ENCODE data around the gene INA. TPM values are rescaled to one million over a fixed set of nuclear protein-coding genes. Genes with fewer than 3 reads are reported as not detected.

Gene INA
- total RNA-seq, 1 experiment from 2014 or later: 14.0 TPM

DNA sequence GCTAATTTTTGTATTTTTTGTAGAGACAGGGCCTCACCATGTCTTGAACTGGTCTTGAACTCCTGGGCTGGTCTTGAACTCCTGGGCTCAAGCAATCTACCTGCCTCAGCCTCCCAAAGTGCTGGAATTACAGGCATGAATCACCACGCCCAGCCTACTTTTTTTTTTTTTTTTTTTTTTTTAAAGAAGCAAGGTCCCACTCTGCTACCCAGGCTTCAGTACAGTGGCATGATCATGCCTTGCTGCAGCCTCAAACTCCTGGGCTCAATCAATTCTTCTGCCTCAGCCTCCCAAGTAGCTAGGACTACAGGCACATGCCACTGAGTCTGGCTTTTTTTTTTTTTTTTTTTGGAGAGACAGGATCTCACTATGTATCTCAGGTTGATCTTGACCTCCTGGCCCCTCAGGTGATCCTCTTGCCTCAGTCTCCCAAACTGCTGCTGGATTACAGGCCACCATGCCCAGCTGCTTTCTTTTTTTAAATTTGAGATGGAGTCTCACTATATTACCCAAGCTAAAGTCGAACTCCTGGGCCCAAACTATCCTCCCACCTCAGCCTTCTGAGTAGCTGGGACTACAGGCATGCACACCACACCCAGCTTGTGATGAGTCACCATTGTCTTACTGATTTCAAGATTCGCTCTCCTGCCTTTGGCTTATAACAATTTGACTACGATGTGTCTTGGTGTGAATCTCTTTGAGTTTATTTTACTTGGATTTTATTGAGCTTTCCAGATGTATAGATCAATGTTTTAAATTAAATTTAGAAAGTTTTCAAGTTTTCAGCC, 22.2 kb upstream of the INA start:
- H4K5ac ChIP-seq (ENCODE audit: insufficient read length, low read depth, low read length): no peak overlapping the region
- no peak overlapping the region for H3K23ac ChIP-seq (ENCODE audit: insufficient read length, low read depth, low read length)
- no peaks in the 10 kb centered on the region for H3K79me2 ChIP-seq (ENCODE audit: insufficient read depth, low read length)
- no peak overlapping the region for H4K91ac ChIP-seq (ENCODE audit: insufficient read length, low read depth, low read length)
- no peak overlapping the region for H2AK5ac ChIP-seq (ENCODE audit: insufficient read length, low read length)
- no peak for DNase-seq
- Mint-ChIP-seq H3K36me3 (ENCODE audit: insufficient read depth in 1 of 3, low read depth in 3 of 3) (peaks cover 8 to 17% (median 14%) of the 10 kb centered on the region in 3 experiments), H3K9me3 (peaks cover 21 to 24% of the 10 kb centered on the region in 2 experiments), H3K4me1 (peaks cover 3 to 5% of the 10 kb centered on the region in 2 experiments; a peak in 1 of 4 replicates), H3K4me3 (no peak overlapping the region), H3K27ac (peak overlapping the region in 2 of 3 experiments; percentile 32 to 66; a peak in 1 of 7 replicates), H3K27me3 (ENCODE audit: low read depth) (peaks cover 4% of the 10 kb centered on the region)
- peaks cover under 1% of the 10 kb centered on the region for H3K9me3 ChIP-seq (ENCODE audit: control insufficient read depth, low read depth, low read length)
- no peak overlapping the region for H2BK12ac ChIP-seq (ENCODE audit: insufficient read length, low read depth, low read length)
- H3K27me3 ChIP-seq (ENCODE audit: insufficient read depth, low read length): no peaks in the 10 kb centered on the region
- H3K4me1 ChIP-seq (ENCODE audit: insufficient read depth, low read length): no peaks in the 10 kb centered on the region
- H2BK15ac ChIP-seq (ENCODE audit: low read depth, low read length): no peak overlapping the region
- H2BK20ac ChIP-seq (ENCODE audit: low read depth, low read length, poor library complexity, severe bottlenecking): no peak overlapping the region
- H3K56ac ChIP-seq (ENCODE audit: insufficient read length, low read depth, low read length): no peak overlapping the region
- no peak overlapping the region for H3T11ph ChIP-seq (ENCODE audit: low read length)
- H4K20me1 ChIP-seq (ENCODE audit: control insufficient read depth, insufficient read depth, insufficient read length): no peaks in the 10 kb centered on the region
- no peak overlapping the region for H2BK5ac ChIP-seq (ENCODE audit: insufficient read length, low read length)
- H3K27ac ChIP-seq (ENCODE audit: insufficient read length, low read depth, low read length): no peak overlapping the region
- H3K4me2 ChIP-seq (ENCODE audit: insufficient read depth, insufficient read length, low read length): no peak overlapping the region
- H3K14ac ChIP-seq (ENCODE audit: insufficient read depth, low read length): no peak overlapping the region
- no peak overlapping the region for H2BK120ac ChIP-seq (ENCODE audit: low read depth, low read length, poor library complexity, severe bottlenecking)
- WGBS (ENCODE audit: extremely low coverage, insufficient read length, low lambda C conversion rate): no CpG with 5 or more reads among the region's 4 CpGs
- H2AFZ ChIP-seq (ENCODE audit: low read length): no peak overlapping the region
- H3K23me2 ChIP-seq (ENCODE audit: insufficient read length, low read depth, low read length, poor library complexity, severe bottlenecking): no peaks in the 10 kb centered on the region
- no peak overlapping the region for H3K9ac ChIP-seq (ENCODE audit: extremely low read depth, insufficient read length, low read length)
- no peaks in the 10 kb centered on the region for H3K79me1 ChIP-seq (ENCODE audit: insufficient read depth, low read depth, low read length, poor library complexity, severe bottlenecking)
- H4K8ac ChIP-seq (replicated peaks; ENCODE audit: insufficient read length, low read depth, low read length): no peak overlapping the region
- H3K4ac ChIP-seq (ENCODE audit: low read depth, low read length): no peak overlapping the region
- no peak overlapping the region for H3K18ac ChIP-seq (ENCODE audit: insufficient read length, low read depth, low read length)
- TF ChIP-seq, protein P1, sequence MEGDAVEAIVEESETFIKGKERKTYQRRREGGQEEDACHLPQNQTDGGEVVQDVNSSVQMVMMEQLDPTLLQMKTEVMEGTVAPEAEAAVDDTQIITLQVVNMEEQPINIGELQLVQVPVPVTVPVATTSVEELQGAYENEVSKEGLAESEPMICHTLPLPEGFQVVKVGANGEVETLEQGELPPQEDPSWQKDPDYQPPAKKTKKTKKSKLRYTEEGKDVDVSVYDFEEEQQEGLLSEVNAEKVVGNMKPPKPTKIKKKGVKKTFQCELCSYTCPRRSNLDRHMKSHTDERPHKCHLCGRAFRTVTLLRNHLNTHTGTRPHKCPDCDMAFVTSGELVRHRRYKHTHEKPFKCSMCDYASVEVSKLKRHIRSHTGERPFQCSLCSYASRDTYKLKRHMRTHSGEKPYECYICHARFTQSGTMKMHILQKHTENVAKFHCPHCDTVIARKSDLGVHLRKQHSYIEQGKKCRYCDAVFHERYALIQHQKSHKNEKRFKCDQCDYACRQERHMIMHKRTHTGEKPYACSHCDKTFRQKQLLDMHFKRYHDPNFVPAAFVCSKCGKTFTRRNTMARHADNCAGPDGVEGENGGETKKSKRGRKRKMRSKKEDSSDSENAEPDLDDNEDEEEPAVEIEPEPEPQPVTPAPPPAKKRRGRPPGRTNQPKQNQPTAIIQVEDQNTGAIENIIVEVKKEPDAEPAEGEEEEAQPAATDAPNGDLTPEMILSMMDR (conservative IDR thresholded peaks at IDR 0.05): no peak
